Fibroblast of the aortic adventitia (primary cell): ENCODE measurements around the gene GNAI2. TPM values are rescaled to one million over a fixed set of nuclear protein-coding genes. Genes with fewer than 3 reads are reported as not detected.

ENCODE experiments used
- DNase-seq: peaks from one replicate; pipeline ENCODE4 v3.0.0-alpha.2; 2010; ENCODE audit warnings: low read depth
- H3K4me3 ChIP-seq: 2 replicates; pipeline ENCODE4 v1.5.1; 2011; ENCODE audit warnings: low read depth, mild to moderate bottlenecking, control low read depth, low read length, moderate library complexity
- CTCF ChIP-seq: IDR thresholded peaks from 2 replicates; pipeline ENCODE4 v1.5.1; 2011; ENCODE audit warnings: mild to moderate bottlenecking, low read length, control low read depth, inconsistent platforms; ENCODE audit not compliant: insufficient read depth
- total RNA-seq: library from RNA; depleted of rRNA; stranded (reverse); fragments of >200 nt; gene quantifications from 2 replicates; pipeline ENCODE4 v1.2.3, GENCODE V29; 2012; ENCODE audit warnings: low replicate concordance

Gene GNAI2
- total RNA-seq, 1 donor: 195 TPM

- no peak for DNase-seq
- no peak for TF ChIP-seq CTCF
- H3K4me3 ChIP-seq: no peak overlapping the region
Observed at GRCh38 chr3:50262778-50263177, 26.8 kb downstream of the GNAI2 start.

- DNase-seq: peak; percentile 33
- no peak overlapping the region for H3K4me3 ChIP-seq
- no peak for TF ChIP-seq CTCF
Observed at GRCh38 chr3:50263478-50264382, 27.7 kb downstream of the GNAI2 start.

GRCh38 chr3:50264383-50264963 is 28.5 kb downstream of the GNAI2 start:
- DNase-seq: peak; percentile 91
- H3K4me3 ChIP-seq: no peak overlapping the region
- TF ChIP-seq CTCF: peak; percentile 9

GRCh38 chr3:50264964-50265485 is 29.0 kb downstream of the GNAI2 start:
- no peak for TF ChIP-seq CTCF
- no peak for DNase-seq

GRCh38 chr3:50265571-50265970 is 29.6 kb downstream of the GNAI2 start:
- DNase-seq: no peak
- TF ChIP-seq CTCF: no peak
- H3K4me3 ChIP-seq: no peak overlapping the region

More at GRCh38 chr3:50264964-50265485, 29.0 kb downstream of the GNAI2 start:
- no peak overlapping the region for H3K4me3 ChIP-seq

GRCh38 chr3:50266017-50266416 is 30.0 kb downstream of the GNAI2 start:
- no peak for TF ChIP-seq CTCF
- no peak for DNase-seq
- no peak overlapping the region for H3K4me3 ChIP-seq
